H9 (cell line): ENCODE data around the gene ASTN2. TPM values are rescaled to one million over a fixed set of nuclear protein-coding genes. Genes with fewer than 3 reads are reported as not detected.

Experiments used
- DNase-seq: peaks from one replicate; pipeline ENCODE4 v3.0.0-alpha.2; 2017
- H2AFZ ChIP-seq: one replicate; pipeline ENCODE4 v1.6.1; 2013; ENCODE audit warnings: mild to moderate bottlenecking, low read length, control low read depth, moderate library complexity
- H2AK5ac ChIP-seq: 2 replicates; pipeline ENCODE4 v1.6.1; 2013; ENCODE audit warnings: low read length, control low read depth, mixed read lengths; ENCODE audit not compliant: insufficient read length
- H2BK120ac ChIP-seq: one replicate; pipeline ENCODE4 v1.6.1; 2013; ENCODE audit warnings: low read depth, mild to moderate bottlenecking, low read length, control low read depth, inconsistent platforms; ENCODE audit not compliant: poor library complexity, severe bottlenecking
- H2BK12ac ChIP-seq: 2 replicates; pipeline ENCODE4 v1.6.1; 2013; ENCODE audit warnings: low read length, control low read depth, mixed read lengths, low read depth; ENCODE audit not compliant: insufficient read length
- H2BK15ac ChIP-seq: 2 replicates; pipeline ENCODE4 v1.6.1; 2013; ENCODE audit warnings: low read depth, low read length, control low read depth
- H2BK20ac ChIP-seq: one replicate; pipeline ENCODE4 v1.6.1; 2013; ENCODE audit warnings: low read depth, mild to moderate bottlenecking, low read length, control low read depth, inconsistent platforms; ENCODE audit not compliant: poor library complexity, severe bottlenecking
- H2BK5ac ChIP-seq: 2 replicates; pipeline ENCODE4 v1.6.1; 2013; ENCODE audit warnings: low read length, control low read depth, mixed read lengths; ENCODE audit not compliant: insufficient read length
- H3K14ac ChIP-seq: 2 replicates; pipeline ENCODE4 v1.6.1; 2013; ENCODE audit warnings: low read length, control low read depth; ENCODE audit not compliant: insufficient read depth
- H3K18ac ChIP-seq: 2 replicates; pipeline ENCODE4 v1.6.1; 2013; ENCODE audit warnings: low read depth, mild to moderate bottlenecking, mixed read lengths, low read length, control low read depth; ENCODE audit not compliant: insufficient read length
- H3K23ac ChIP-seq: 2 replicates; pipeline ENCODE4 v1.6.1; 2013; ENCODE audit warnings: low read length, control low read depth, mixed read lengths, low read depth; ENCODE audit not compliant: insufficient read length
- H3K23me2 ChIP-seq: 2 replicates; pipeline ENCODE4 v1.6.1; 2013; ENCODE audit warnings: low read depth, mild to moderate bottlenecking, mixed read lengths, low read length, control low read depth; ENCODE audit not compliant: insufficient read length, poor library complexity, severe bottlenecking
- H3K27ac ChIP-seq: 2 replicates; pipeline ENCODE4 v1.5.1; 2013; ENCODE audit warnings: low read length, control low read depth, mixed read lengths, low read depth; ENCODE audit not compliant: insufficient read length
- H3K27me3 ChIP-seq: 2 replicates; pipeline ENCODE4 v1.6.1; 2013; ENCODE audit warnings: low read length, control low read depth, inconsistent platforms; ENCODE audit not compliant: insufficient read depth
- H3K4ac ChIP-seq: 2 replicates; pipeline ENCODE4 v1.6.1; 2013; ENCODE audit warnings: low read depth, mild to moderate bottlenecking, control low read depth, inconsistent platforms, low read length, moderate library complexity
- H3K4me1 ChIP-seq: 2 replicates; pipeline ENCODE4 v1.6.1; 2013; ENCODE audit warnings: low read length, control low read depth, inconsistent platforms; ENCODE audit not compliant: insufficient read depth
- H3K4me2 ChIP-seq: 2 replicates; pipeline ENCODE4 v1.6.1; 2013; ENCODE audit warnings: low read length, control low read depth, mixed read lengths; ENCODE audit not compliant: insufficient read length, insufficient read depth
- H3K56ac ChIP-seq: 2 replicates; pipeline ENCODE4 v1.6.1; 2013; ENCODE audit warnings: low read depth, mild to moderate bottlenecking, mixed read lengths, low read length, control low read depth; ENCODE audit not compliant: insufficient read length
- H3K79me1 ChIP-seq: 2 replicates; pipeline ENCODE4 v1.6.1; 2013; ENCODE audit warnings: low read depth, mild to moderate bottlenecking, moderate library complexity, low read length, control low read depth, inconsistent platforms; ENCODE audit not compliant: insufficient read depth, poor library complexity, severe bottlenecking
- H3K79me2 ChIP-seq: 2 replicates; pipeline ENCODE4 v1.6.1; 2013; ENCODE audit warnings: low read length, control low read depth, inconsistent platforms; ENCODE audit not compliant: insufficient read depth
- H3K9ac ChIP-seq: 2 replicates; pipeline ENCODE4 v1.6.1; 2013; ENCODE audit warnings: low read length, control low read depth, mixed read lengths; ENCODE audit not compliant: insufficient read length; ENCODE audit errors: extremely low read depth
- H3K9me3 ChIP-seq: one replicate; pipeline ENCODE4 v1.6.1; 2013; ENCODE audit warnings: low read depth, low read length, inconsistent platforms; ENCODE audit not compliant: control insufficient read depth
- H3T11ph ChIP-seq: one replicate; pipeline ENCODE4 v1.6.1; 2013; ENCODE audit warnings: mild to moderate bottlenecking, low read length, control low read depth, inconsistent platforms
- H4K20me1 ChIP-seq: one replicate; pipeline ENCODE4 v1.6.1; 2013; ENCODE audit not compliant: control insufficient read depth, insufficient read length, insufficient read depth
- H4K5ac ChIP-seq: 2 replicates; pipeline ENCODE4 v1.6.1; 2013; ENCODE audit warnings: low read depth, mild to moderate bottlenecking, mixed read lengths, low read length, control low read depth; ENCODE audit not compliant: insufficient read length
- H4K8ac ChIP-seq: replicated peaks from 2 replicates; pipeline ENCODE4 v1.6.1; 2013; ENCODE audit warnings: low read length, control low read depth, mixed read lengths, low read depth; ENCODE audit not compliant: insufficient read length
- H4K91ac ChIP-seq: 2 replicates; pipeline ENCODE4 v1.6.1; 2013; ENCODE audit warnings: low read depth, mild to moderate bottlenecking, moderate library complexity, mixed read lengths, low read length, control low read depth; ENCODE audit not compliant: insufficient read length
- H3K27ac Mint-ChIP-seq, 3 experiments: 2 replicates in 2 of 3; 3 replicates in 1 of 3; pipeline ENCODE4 v1.8.0; 2020 to 2021; ENCODE audit warnings: mixed read lengths in 3 of 3, mild to moderate bottlenecking in 1 of 3, moderate library complexity in 1 of 3
- H3K27me3 Mint-ChIP-seq: 2 replicates; pipeline ENCODE4 v1.8.0; 2021; ENCODE audit warnings: low read depth, mild to moderate bottlenecking, moderate library complexity, mixed read lengths
- H3K36me3 Mint-ChIP-seq, 3 experiments: 2 replicates in 2 of 3; 3 replicates in 1 of 3; pipeline ENCODE4 v1.8.0; 2020 to 2021; ENCODE audit warnings: low read depth in 3 of 3, mixed read lengths in 3 of 3; ENCODE audit not compliant: insufficient read depth in 1 of 3
- H3K4me1 Mint-ChIP-seq, 2 experiments: 2 replicates each; pipeline ENCODE4 v1.8.0; 2020; ENCODE audit warnings: mixed read lengths in 2 of 2
- H3K4me3 Mint-ChIP-seq, 2 experiments: 2 replicates in 1 of 2; 3 replicates in 1 of 2; pipeline ENCODE4 v1.8.0; 2020 to 2021; ENCODE audit warnings: mild to moderate bottlenecking in 2 of 2, mixed read lengths in 2 of 2, moderate library complexity in 1 of 2
- H3K9me3 Mint-ChIP-seq, 2 experiments: 2 replicates in 1 of 2; 3 replicates in 1 of 2; pipeline ENCODE4 v1.8.0; 2020; ENCODE audit warnings: mild to moderate bottlenecking in 2 of 2, mixed read lengths in 2 of 2, moderate library complexity in 1 of 2
- WGBS: extraction: QIAGEN DNeasy Blood & Tissue Kit; methylation state at CpG from one replicate; pipeline ENCODE4 v1.1.7; 2013; ENCODE audit warnings: missing lambda C conversion rate, low lambda C conversion rate, mixed read lengths; ENCODE audit not compliant: insufficient read length; ENCODE audit errors: extremely low coverage; 5-methylcytosine and 5-hydroxymethylcytosine counted together
- total RNA-seq: library from RNA; stranded (reverse); gene quantifications from 2 replicates; pipeline ENCODE4 v1.2.1, GENCODE V29; 2021
- TF ChIP-seq, protein P1 (sequence below): fragments of 200-600 bp; sonication (generic); conservative IDR thresholded peaks from 3 replicates; pipeline ENCODE4 v1.8.0; 2021; ENCODE audit warnings: antibody characterized with exemption, mild to moderate bottlenecking

ASTN2 gene
- total RNA-seq, 1 experiment from 2014 or later: 9.7 TPM

DNA sequence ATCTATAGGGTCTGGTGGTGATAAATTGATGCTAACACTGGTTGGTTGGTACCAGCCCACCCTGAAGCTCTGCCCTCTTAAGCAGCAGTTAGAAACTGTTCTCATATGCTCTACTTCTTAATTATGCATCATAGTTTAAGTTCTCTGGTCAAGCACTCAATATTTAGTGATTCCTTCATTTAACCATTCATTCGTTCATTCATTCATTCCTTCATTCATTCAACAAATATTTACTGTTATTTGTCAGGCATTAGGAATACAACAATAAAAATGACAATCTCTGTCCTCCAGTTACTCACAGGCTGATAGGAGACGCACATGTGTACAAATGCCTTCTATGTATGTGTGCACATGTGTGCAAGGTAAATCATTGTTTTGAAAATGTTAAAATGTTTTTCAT, 673.1 kb downstream of the ASTN2 start:
- no CpG with 5 or more reads among the region's 2 CpGs for WGBS
- DNase-seq: no peak
- Histone ChIP-seq H3K4ac (no peak overlapping the region), H3K79me1 (no peaks in the 10 kb centered on the region), H3K4me1 (peaks cover 4% of the 10 kb centered on the region), H3K23ac (no peak overlapping the region), H2BK15ac (no peak overlapping the region), H2BK5ac (no peak overlapping the region), H4K5ac (no peak overlapping the region), H4K8ac (no peak overlapping the region), H3T11ph (no peak overlapping the region), H3K27ac (no peak overlapping the region), H3K18ac (no peak overlapping the region), H3K27me3 (no peaks in the 10 kb centered on the region; the same call in 1 of the 2 replicates), H3K56ac (no peak overlapping the region), H3K4me2 (no peak overlapping the region), H3K14ac (no peak overlapping the region), H2BK12ac (no peak overlapping the region), H2BK120ac (no peak overlapping the region), H2AK5ac (no peak overlapping the region), H2AFZ (no peak overlapping the region), H3K9me3 (no peaks in the 10 kb centered on the region), H3K23me2 (no peaks in the 10 kb centered on the region), H3K9ac (no peak overlapping the region), H2BK20ac (no peak overlapping the region), H3K79me2 (no peaks in the 10 kb centered on the region), H4K20me1 (no peaks in the 10 kb centered on the region), H4K91ac (no peak overlapping the region)
- TF ChIP-seq, protein P1, sequence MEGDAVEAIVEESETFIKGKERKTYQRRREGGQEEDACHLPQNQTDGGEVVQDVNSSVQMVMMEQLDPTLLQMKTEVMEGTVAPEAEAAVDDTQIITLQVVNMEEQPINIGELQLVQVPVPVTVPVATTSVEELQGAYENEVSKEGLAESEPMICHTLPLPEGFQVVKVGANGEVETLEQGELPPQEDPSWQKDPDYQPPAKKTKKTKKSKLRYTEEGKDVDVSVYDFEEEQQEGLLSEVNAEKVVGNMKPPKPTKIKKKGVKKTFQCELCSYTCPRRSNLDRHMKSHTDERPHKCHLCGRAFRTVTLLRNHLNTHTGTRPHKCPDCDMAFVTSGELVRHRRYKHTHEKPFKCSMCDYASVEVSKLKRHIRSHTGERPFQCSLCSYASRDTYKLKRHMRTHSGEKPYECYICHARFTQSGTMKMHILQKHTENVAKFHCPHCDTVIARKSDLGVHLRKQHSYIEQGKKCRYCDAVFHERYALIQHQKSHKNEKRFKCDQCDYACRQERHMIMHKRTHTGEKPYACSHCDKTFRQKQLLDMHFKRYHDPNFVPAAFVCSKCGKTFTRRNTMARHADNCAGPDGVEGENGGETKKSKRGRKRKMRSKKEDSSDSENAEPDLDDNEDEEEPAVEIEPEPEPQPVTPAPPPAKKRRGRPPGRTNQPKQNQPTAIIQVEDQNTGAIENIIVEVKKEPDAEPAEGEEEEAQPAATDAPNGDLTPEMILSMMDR: no peak
- H3K27me3 Mint-ChIP-seq: peaks cover 2% of the 10 kb centered on the region; the same call in 1 of the 2 replicates
- no peak overlapping the region for H3K4me3 Mint-ChIP-seq
- no peak overlapping the region for H3K27ac Mint-ChIP-seq
- peaks cover 20 to 26% of the 10 kb centered on the region in 2 experiments for H3K4me1 Mint-ChIP-seq
- no peaks in the 10 kb centered on the region for H3K9me3 Mint-ChIP-seq
- H3K36me3 Mint-ChIP-seq: no peaks in the 10 kb centered on the region
